HTR-8/SVneo (cell line): ENCODE results near the gene ANKRD11.
A peak's percentile ranks its signal among the peaks of the same experiment; 100 is the strongest.
"Not testable (repeated sequence)": the region's sequence is repeated elsewhere in the genome, so short reads cannot be mapped to it uniquely, and the experiment has no call there.

ENCODE experiments used
- DNase-seq: peaks from one replicate; pipeline ENCODE4 v3.0.0; 2011; ENCODE audit warnings: low spot score, mixed read lengths; ENCODE audit not compliant: insufficient read length
- FAIRE-seq: peaks from 2 replicates; lab custom pipeline; 2011; peaks lifted over from hg19 to GRCh38; lab: Jason Lieb, UNC

ANKRD11 gene

GRCh38 chr16:89454378-89455125 is 35.8 kb downstream of the ANKRD11 start:
- DNase-seq, FAIRE-seq: not testable (repeated sequence)

GRCh38 chr16:89453501-89454321 is 36.6 kb downstream of the ANKRD11 start:
- FAIRE-seq (no peak), DNase-seq (no peak)

- DNase-seq: no peak
- FAIRE-seq: no peak
Observed at GRCh38 chr16:89452925-89453324, 37.4 kb downstream of the ANKRD11 start.

GRCh38 chr16:89452241-89452640 is 38.1 kb downstream of the ANKRD11 start:
- FAIRE-seq: no peak
- DNase-seq: no peak

DNA sequence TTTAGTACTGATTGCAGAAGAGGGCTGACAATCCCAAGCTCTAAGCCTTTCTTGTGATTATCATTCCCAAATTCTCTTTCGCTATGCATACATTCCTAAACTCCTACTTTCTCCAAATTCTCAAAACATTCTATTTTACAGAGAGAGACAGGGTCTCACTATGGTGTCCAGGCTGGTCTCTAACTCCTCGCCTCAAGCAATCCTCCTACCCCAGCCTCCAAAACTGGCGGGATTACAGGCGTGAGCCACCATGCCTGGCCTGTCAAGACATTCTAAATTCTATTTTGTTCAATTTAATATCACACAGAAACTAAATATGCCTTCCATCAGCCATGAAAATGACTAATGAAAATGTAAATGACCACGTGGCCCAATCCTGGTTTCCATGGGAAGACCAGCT is 39.8 kb downstream of the ANKRD11 start:
- DNase-seq: no peak
- FAIRE-seq: no peak

DNA sequence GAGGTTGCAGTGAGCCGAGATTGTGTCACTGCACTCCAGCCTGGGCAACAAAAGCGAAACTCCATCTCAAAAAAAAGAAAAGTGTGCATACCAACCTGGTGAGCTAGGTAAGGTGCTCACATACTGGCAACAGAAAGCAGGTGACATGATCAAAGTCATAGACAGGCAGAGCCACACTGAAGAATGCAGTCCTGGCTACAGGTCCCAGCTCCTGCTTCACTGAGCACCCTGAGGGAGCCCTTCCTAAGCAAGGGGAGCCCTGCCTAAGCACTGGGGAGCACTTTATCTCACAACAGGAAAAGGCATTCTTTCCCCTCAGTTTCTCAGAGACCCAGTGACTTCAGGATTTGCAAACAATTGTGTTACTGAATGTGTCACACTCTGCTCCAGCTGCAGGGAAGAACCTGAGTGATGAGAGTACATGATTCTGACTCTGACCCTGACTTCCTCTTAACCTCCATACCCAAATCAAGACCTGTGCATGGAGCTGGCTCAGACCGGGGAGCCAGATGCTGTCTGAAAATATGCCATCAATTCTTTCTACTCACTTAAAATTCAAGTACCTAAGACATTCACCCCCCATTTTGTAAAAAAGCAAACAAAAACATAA is 40.5 kb downstream of the ANKRD11 start:
- DNase-seq (no peak), FAIRE-seq (no peak)

DNA sequence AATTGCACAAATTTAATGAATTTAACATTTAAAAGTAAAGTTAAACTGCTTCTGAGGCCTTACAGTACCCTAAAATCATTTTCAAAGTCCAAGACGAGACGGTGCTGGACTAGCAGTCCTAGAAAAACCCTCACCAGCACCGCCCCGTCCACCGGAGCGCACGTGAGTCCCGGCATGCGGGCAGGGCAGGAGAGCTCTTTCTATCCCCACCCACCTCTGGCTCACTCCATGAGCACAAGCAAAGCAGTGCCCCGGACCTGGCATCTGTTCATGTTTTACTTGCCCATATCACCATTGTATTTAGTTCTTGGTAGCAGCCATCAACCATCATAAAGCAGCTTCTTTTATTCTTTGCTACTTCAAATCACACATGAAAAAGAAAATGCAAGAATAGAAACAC is 41.7 kb downstream of the ANKRD11 start:
- FAIRE-seq (no peak), DNase-seq (no peak)

DNA sequence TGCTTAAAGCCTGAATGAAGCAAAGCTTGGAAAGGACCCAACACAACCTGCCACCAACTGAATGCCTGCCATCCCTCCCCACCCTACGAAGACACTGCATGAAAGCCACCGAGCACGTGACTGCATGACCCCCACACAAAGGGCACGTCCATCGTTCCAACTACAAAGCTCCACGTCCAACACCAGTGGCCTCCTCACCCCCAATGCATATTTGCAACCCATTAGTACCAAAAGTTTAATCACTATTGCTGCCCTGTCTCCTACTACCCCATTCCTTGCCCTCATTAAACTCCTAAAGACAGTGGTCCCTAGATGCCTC is 43.4 kb downstream of the ANKRD11 start:
- no peak for FAIRE-seq
- DNase-seq: no peak

DNA sequence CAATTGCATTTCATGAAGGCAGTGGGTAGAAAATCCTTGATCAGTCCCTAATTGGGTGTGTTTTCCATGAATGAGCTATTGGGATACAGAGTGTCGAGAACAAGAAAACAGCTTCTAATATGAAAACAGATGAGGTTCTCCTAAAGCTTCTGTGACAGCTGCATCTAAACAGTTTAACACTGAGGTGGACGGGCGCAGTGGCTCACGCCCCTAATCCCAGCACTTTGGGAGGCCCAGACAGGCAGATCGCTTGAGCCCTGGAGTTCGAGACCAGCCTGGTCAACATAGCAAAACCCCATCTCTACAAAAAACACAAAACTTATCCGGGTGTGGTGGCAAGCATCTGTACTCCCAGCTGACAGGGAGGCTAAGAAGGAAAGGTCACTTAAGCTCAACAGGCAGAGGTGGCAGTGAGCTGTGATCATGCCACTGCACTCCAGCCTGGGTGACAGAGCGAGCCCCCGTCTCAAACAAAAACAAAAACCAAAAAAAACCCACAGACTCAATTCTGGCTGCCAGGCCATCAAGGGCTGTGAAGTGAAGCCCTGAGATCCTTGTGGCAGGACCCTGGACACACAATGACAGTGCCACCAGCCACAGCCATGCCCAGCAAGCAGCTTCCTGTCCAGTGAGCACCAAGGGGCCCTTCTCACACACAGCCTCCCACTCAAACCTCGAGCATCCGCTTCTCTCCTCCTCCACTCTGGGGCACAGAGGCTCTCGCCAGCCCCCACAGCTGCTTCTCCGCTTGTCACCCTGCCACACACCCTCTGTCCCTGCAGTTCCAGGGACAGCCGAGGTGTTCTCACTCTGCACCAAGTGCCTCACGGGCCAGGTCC is 44.0 kb downstream of the ANKRD11 start:
- no peak for DNase-seq
- no peak for FAIRE-seq

DNA sequence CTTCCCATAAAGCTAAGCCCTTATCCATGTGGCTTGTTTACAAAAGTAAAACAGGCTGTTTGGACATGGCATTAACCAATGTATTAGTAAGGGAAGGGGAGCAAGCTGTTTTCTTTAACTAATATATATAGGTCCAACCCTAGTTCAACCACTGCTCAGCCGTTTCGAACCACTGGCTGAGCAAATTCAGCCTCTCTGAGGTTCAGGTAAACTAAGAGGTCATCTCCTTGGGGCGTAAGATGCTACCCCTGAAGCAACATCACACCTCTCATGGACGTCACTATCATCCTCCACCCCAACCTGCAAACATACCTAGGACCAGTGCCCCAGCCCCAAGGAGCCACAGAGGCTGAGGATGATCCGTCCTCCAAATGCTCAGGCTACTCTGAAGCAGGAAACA is 45.2 kb downstream of the ANKRD11 start:
- DNase-seq (no peak), FAIRE-seq (no peak)

DNA sequence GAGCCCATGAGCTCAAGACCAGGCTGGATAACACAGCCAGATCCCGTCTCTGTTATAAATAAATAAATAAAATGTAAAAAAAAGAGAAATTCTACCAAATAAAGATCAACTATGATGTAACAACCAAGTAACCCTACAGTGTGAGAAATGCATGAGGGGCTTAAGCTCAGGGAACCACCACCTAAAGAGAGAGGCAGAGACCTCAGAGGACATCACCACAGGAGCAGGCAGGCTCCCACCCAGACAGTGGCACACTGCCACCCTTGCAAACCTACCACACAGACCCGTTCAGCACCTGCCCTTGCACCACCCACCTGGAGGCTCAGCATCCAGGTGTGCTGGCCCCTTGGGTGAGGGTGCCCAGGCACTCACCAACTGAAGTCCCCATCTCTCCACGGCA is 45.6 kb downstream of the ANKRD11 start:
- DNase-seq (no peak), FAIRE-seq (no peak)

DNA sequence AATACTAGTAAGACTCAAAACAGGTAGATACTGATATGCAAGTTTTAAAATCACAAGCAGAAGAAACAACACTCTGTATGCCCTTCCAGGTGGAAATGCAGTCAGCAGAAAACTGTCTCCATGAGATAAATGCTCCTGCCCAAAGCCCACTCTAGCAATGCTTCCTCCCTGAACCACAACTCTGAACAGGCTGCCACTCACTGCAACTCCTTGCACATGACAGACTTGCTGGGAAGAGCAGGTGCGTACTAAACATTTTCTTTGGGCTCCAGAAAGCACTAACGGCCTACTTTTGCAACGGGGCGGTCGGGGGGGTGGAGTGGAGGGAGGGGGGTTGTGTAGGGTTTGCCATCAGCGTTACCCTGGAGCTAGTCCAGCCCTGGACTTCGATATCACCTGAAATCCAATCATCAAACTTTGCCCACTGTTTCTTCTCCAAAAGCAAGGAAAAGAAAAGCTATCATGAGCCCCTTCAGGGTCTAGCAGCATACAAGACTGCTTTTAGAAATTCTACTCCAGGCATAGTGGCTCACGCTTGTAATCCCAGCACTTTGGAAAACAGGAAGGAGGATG is 46.1 kb downstream of the ANKRD11 start:
- no peak for FAIRE-seq
- no peak for DNase-seq

GRCh38 chr16:89443727-89444084 is 46.7 kb downstream of the ANKRD11 start:
- FAIRE-seq: no peak
- no peak for DNase-seq

DNA sequence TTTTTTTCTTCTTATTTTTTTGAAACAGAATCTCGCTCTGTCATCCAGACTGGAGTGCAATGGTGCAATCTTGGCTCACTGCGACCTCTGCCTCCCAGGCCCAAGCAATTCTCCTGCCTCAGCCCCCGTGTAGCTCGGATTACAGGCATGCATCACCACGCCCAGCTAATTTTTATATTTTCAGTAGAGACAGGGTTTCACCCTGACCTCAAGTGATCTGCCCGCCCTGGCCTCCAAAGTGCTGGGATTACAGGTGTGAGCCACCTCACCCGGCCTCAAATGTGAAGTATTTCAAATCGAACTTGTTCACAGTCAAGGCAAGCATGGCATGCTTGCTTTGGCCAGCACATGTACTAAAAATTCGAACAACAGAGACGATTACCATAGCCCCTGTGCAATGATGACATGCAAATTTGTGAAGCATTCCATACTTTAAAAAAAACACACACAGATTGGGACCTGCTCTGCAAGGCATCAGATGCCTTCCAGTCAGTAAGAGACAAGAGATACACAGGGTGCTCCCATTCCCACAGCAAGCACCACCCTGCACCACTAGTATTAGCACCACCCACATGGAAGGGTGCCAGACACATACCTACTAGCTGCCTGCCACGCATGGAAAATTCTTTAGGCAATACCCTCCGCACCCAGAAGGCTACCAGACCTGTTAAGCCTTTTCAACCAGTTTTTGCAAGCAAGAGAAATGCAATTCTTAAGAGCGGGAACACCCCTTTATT is 47.2 kb downstream of the ANKRD11 start:
- peak; percentile 56 for DNase-seq
- no peak for FAIRE-seq

DNA sequence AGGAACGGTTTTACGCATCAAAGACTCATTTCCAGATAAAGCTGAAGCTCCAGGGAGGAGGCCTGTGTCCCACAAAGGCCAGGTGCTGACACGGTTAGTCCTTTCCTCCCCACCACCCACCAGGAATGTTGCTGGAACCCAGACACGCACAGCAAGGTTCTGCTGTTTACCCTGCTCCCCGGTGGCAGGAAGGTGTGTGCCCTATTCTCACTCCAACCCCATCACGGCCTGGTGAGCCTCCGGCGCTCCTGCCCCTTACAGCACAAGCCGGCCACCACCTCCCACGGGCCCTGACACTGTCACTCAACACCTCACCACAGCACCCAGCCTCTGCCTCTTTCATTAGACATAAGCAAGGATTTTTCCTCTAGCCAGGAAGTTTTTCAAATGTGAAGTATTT is 47.8 kb downstream of the ANKRD11 start:
- no peak for FAIRE-seq
- no peak for DNase-seq

DNA sequence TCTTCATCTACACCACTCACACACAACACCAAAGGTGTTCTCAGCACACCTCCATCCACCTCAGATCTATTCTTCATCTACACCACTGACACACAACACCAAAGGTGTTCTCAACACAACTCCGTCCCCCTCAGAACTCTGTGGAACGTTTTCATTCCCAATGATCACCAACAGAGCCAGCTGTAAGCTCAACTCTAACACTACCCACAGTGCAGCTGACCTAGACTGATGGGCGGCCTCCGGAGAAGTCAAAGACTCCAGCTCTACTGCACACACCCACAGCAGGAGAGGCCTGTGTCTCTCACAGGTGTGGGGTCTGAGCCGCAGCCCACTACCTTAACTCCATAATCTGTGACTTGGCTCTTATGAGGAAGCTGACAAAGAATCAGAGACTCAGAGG is 50.7 kb downstream of the ANKRD11 start:
- no peak for FAIRE-seq
- no peak for DNase-seq

GRCh38 chr16:89437991-89438390 is 52.4 kb downstream of the ANKRD11 start:
- no peak for DNase-seq
- no peak for FAIRE-seq

- no peak for DNase-seq
- FAIRE-seq: no peak
Observed at GRCh38 chr16:89437251-89437987, 52.9 kb downstream of the ANKRD11 start.

- FAIRE-seq: no peak
- no peak for DNase-seq
Observed at GRCh38 chr16:89436366-89436765, 54.0 kb downstream of the ANKRD11 start.
